Neutrophil (primary cell): ENCODE measurements around the gene MAL.

Experiments
- H3K27ac ChIP-seq: fragments of 200-600 bp; sonication (generic); 2 replicates; pipeline ENCODE4 v1.5.1; 2016; ENCODE audit warnings: mild to moderate bottlenecking, moderate library complexity
- H3K27me3 ChIP-seq: fragments of 200-600 bp; sonication (generic); 2 replicates; pipeline ENCODE4 v1.6.0; 2016; ENCODE audit warnings: mild to moderate bottlenecking
- H3K36me3 ChIP-seq: fragments of 200-600 bp; sonication (generic); 2 replicates; pipeline ENCODE4 v1.5.1; 2017
- H3K4me1 ChIP-seq, 2 experiments: fragments of 200-600 bp in 1 of 2; sonication (generic) in 1 of 2; 1 replicate in 1 of 2; 2 replicates in 1 of 2; pipeline versions ENCODE4 v1.5.1 to v1.6.1; 2013 to 2016; ENCODE audit warnings: low read depth in 1 of 2, low read length in 1 of 2, mild to moderate bottlenecking in 1 of 2, moderate library complexity in 1 of 2; ENCODE audit not compliant: control insufficient read depth in 1 of 2, insufficient read depth in 1 of 2
- H3K4me3 ChIP-seq, 2 experiments: fragments of 200-600 bp in 1 of 2; sonication (generic) in 1 of 2; 1 replicate in 1 of 2; 2 replicates in 1 of 2; pipeline ENCODE4 v1.5.1; 2013 to 2016; ENCODE audit warnings: low read depth in 1 of 2, low read length in 1 of 2, mild to moderate bottlenecking in 1 of 2, moderate library complexity in 1 of 2
- H3K9me3 ChIP-seq: fragments of 200-600 bp; sonication (generic); 2 replicates; pipeline ENCODE4 v1.5.1; 2016
- TF ChIP-seq, protein P1 (sequence below): fragments of 200-600 bp; sonication (generic); IDR thresholded peaks from 2 replicates; pipeline ENCODE4 v1.5.1; 2016; ENCODE audit warnings: antibody characterized with exemption

MAL gene

DNA sequence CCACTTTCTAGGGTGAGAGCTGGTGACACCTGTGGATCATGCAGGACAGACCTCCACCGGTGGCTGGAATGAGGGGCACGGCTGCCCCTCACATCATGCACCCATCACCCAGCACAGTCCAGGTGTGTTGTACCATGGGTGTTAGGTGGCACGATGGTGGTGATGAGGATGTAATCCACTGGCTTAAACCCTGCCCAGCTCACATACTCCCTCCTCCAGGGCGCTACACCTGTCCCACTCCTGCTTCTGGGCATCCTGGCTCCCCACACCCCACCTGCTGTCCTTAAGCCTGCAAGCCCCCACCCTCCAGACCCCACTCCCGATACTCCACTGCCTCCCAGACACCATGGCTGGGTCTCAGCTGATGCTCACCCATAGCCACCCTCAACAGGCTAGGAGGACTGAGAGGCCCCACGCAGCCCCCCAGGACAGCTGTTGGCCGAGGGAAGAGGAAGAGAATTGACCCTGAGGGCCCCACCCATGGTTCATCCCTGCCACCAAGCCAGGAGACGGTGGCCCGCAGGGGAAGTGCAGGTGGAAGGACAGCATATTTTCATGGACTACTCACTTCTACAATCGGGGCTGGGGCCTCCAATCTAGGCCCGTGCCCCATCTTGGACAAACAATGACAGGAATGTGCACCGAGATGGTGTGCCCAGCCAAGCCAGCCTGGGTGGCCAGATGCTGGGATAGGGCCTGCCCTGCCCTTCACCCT is 34.3 kb downstream of the MAL start:
- TF ChIP-seq, protein P1, sequence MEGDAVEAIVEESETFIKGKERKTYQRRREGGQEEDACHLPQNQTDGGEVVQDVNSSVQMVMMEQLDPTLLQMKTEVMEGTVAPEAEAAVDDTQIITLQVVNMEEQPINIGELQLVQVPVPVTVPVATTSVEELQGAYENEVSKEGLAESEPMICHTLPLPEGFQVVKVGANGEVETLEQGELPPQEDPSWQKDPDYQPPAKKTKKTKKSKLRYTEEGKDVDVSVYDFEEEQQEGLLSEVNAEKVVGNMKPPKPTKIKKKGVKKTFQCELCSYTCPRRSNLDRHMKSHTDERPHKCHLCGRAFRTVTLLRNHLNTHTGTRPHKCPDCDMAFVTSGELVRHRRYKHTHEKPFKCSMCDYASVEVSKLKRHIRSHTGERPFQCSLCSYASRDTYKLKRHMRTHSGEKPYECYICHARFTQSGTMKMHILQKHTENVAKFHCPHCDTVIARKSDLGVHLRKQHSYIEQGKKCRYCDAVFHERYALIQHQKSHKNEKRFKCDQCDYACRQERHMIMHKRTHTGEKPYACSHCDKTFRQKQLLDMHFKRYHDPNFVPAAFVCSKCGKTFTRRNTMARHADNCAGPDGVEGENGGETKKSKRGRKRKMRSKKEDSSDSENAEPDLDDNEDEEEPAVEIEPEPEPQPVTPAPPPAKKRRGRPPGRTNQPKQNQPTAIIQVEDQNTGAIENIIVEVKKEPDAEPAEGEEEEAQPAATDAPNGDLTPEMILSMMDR: no peak
- Histone ChIP-seq H3K4me3 (no peak overlapping the region), H3K36me3 (no peaks in the 10 kb centered on the region), H3K27ac (no peak overlapping the region), H3K4me1 (no peaks in the 10 kb centered on the region), H3K9me3 (no peaks in the 10 kb centered on the region), H3K27me3 (no peaks in the 10 kb centered on the region)

DNA sequence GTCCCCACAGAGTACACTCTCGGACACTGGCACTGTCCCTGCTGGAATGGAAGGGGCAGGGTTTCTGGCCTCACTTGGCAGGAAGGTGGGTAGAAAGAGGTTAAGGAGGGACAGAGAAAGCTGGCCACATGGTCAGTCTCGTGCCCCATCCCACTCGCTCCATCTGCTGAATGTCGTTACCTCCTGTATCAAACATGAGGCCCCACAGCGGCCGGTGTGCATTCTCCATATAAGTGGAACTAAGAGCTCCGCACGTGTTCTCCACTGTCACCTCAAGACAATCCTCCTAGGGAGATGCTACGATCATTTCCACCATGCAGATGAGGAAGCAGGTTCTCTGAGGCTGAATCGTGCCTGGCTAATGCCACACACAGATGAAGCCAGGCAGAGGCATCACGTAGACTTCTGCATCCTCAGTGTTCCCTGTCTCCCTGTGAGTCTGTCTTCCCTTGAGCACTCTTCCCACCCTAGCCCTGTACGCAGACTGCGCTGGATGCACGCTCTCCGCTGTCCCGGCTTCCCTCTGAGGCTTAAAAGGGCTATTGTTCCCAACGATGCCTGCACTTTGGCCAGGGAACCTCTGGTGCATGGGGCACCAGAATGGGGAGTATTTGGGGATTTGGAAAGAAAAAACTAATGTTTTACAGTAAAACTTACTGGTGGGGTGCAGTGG is 35.1 kb downstream of the MAL start:
- no peaks in the 10 kb centered on the region for H3K4me1 ChIP-seq
- no peaks in the 10 kb centered on the region for H3K27me3 ChIP-seq
- TF ChIP-seq, protein P1: no peak
- H3K9me3 ChIP-seq: no peaks in the 10 kb centered on the region
- no peak overlapping the region for H3K4me3 ChIP-seq
- H3K36me3 ChIP-seq: no peaks in the 10 kb centered on the region
- H3K27ac ChIP-seq: no peak overlapping the region

DNA sequence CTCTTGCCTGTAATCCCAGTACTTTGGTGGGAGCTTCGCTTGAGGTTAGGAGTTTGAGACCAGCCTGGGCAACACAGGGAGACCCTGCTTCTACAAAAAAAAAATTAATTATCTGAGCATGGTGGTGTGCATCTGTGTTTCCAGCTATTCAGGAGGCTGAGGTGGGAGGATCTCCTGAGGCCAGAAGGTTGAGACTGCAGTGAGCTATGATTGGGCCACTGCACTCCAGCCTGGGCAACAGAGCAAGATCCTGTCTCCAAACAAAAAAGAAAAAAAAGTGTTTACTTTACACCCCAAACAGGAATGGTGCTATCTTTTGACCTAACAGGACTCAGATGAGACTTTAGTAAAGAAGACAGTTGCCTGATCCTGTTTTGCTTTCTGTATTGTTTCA is 35.6 kb downstream of the MAL start:
- Histone ChIP-seq H3K27ac (no peak overlapping the region), H3K4me3 (no peak overlapping the region), H3K27me3 (no peaks in the 10 kb centered on the region), H3K9me3 (no peaks in the 10 kb centered on the region), H3K4me1 (no peaks in the 10 kb centered on the region), H3K36me3 (no peaks in the 10 kb centered on the region)
- TF ChIP-seq, protein P1: no peak

DNA sequence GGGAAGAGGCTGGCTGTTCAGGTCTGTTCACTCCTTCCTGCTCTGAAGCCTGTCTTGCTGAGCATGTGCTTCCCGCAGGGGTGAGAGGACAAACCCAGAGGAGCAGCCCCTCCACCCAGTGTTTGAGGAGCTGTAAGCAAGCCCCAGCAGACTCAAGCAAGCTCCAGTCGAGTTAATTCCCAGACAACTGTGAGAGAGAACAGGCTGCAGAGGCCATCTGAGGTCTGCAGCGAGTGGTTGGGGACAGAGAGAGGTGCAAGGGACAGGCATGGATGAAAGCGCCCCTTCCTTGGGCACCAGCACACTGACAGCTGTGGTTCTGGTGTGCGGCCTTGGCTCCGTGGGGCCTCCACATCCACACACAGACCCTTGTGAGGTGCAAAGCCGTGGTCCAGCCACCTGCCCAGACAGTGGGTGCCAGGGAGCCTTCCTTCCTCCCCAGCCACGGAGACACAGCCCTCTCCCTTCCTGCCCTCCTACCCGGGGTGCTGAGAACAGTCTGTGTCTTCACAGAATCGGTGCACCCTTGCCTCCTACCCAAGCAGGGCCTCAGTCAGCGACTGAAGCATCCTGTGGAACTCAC is 36.2 kb downstream of the MAL start:
- no peaks in the 10 kb centered on the region for H3K27me3 ChIP-seq
- no peaks in the 10 kb centered on the region for H3K36me3 ChIP-seq
- H3K4me3 ChIP-seq: no peak overlapping the region
- TF ChIP-seq, protein P1: no peak
- no peaks in the 10 kb centered on the region for H3K9me3 ChIP-seq
- H3K27ac ChIP-seq: no peak overlapping the region
- no peaks in the 10 kb centered on the region for H3K4me1 ChIP-seq

DNA sequence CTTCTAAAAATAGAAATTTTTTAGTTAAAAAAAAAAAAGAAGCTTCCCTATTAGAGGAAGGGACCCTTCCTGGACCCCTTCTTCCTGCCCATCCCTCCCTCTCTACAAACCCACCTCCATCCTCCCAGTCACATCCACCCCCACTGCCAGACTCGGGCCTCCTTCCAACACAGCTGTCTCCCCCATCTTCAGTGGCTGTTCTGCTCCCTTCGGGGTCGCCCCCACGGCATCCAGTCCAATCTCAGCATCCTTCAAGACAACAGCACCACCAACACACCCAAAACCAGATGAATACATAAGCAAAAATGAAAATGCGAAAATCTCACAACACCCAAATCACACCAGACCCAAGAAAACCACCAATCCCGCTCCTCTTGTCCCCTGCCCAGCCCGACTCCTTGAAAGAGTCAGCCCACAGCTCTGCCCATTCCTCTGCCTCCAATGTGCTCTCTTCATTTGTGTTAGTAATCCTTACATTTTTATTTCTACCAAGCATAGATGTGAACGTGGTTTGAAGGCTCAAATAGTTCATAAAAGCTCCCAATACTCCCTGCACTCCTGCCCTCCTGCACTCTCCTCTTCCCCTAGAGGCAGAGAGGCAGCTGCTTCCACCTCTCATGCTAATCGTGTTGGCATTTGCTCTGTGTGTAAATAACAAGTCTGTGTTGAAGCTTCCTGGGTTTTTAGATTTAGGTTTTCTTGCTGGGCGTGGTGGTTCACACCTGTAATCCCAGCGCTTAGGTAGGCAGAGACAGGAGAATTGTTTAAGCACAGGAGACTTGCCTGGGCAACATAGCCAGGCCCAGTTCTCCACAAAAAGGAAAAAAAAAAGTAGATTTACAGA is 37.0 kb downstream of the MAL start:
- Histone ChIP-seq H3K27me3 (no peaks in the 10 kb centered on the region), H3K9me3 (no peaks in the 10 kb centered on the region), H3K4me3 (no peak overlapping the region), H3K4me1 (no peaks in the 10 kb centered on the region), H3K27ac (no peak overlapping the region), H3K36me3 (no peaks in the 10 kb centered on the region)
- TF ChIP-seq, protein P1: no peak
